Measurements from ENCODE around the gene CDKN1C.

DNA sequence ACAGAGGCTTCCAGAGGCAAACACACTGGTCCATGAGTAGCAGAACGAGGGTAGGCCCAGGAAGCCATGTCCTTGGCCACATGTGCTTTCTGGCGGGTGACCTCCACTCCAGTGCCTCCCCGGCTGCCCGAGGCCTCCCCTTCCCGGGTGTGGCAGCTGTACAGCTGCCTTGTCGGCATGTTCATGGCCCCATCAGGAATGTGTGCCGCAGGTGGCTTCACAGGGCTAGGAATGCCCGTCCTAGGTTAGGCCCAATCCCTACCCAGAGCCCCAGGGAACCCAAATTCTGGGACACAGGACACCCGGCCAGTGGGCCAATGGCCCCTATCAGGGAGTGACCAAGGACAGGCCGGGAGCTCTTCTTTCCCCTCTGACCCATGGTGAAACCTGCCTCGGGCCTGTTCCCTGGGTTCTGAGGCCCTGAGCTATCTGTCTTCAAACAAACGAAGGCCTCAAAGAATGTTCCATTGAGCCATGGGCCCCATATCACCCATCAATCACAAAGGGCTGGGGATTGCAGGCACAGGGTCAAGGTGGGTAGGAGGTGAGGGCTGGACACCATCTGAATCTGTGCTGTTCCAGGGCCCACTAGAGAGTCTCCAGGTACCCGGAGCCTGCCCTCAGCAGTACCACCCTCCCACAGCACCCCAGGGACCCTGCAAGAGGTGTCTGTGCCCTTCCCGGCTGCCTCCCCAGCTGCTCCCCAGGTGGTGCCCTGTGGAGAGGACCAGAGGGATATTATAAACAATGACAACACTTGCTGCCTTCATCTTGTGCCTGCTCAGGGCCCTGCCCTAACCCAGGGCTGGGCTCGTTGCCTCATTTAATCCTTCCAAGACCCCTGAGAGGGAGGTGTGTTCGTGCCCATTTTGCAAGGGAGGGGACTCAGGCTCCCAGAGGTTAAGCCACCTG lies 4.0 kb upstream of the CDKN1C start:
- TF ChIP-seq POLR2A (IDR thresholded peaks at IDR 0.05) = no peak
- TF ChIP-seq, protein P1, sequence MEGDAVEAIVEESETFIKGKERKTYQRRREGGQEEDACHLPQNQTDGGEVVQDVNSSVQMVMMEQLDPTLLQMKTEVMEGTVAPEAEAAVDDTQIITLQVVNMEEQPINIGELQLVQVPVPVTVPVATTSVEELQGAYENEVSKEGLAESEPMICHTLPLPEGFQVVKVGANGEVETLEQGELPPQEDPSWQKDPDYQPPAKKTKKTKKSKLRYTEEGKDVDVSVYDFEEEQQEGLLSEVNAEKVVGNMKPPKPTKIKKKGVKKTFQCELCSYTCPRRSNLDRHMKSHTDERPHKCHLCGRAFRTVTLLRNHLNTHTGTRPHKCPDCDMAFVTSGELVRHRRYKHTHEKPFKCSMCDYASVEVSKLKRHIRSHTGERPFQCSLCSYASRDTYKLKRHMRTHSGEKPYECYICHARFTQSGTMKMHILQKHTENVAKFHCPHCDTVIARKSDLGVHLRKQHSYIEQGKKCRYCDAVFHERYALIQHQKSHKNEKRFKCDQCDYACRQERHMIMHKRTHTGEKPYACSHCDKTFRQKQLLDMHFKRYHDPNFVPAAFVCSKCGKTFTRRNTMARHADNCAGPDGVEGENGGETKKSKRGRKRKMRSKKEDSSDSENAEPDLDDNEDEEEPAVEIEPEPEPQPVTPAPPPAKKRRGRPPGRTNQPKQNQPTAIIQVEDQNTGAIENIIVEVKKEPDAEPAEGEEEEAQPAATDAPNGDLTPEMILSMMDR (IDR thresholded peaks at IDR 0.05) = no peak

All from adrenal gland (tissue), 5 donors.